HG02610 (cell line): ENCODE results near the gene TAS2R10.
"Not testable (repeated sequence)": the region's sequence is repeated elsewhere in the genome, so short reads cannot be mapped to it uniquely, and the experiment has no call there.

Experiments
- ATAC-seq: cut with Tn5 transposase; IDR thresholded peaks from one replicate; pipeline ENCODE4 v1.9.1; 2021; ENCODE audit warnings: mild to moderate bottlenecking, moderate library complexity; ENCODE audit not compliant: unreplicated experiment

The TAS2R10 gene

GRCh38 chr12:10826258-10826657 lies at the start of gene TAS2R10:
Gene TAS2R10 (minus strand): TSS chr12:10826358. CDS start chr12:10826269, 89 bp downstream.
- no peak for ATAC-seq

GRCh38 chr12:10873378-10873777 lies 47.2 kb upstream of the TAS2R10 start:
- no peak for ATAC-seq

- ATAC-seq, result no peak
These were observed 41.2 kb upstream of the TAS2R10 start for GRCh38 chr12:10867381-10867780.

- no peak for ATAC-seq
These were observed 37.5 kb upstream of the TAS2R10 start for GRCh38 chr12:10863512-10864218.

GRCh38 chr12:10861366-10861765 lies 35.2 kb upstream of the TAS2R10 start:
- no peak for ATAC-seq

- ATAC-seq, result no peak
These were observed 29.6 kb upstream of the TAS2R10 start for GRCh38 chr12:10855807-10856206.

GRCh38 chr12:10853776-10854175 lies 27.6 kb upstream of the TAS2R10 start:
- ATAC-seq, result no peak

GRCh38 chr12:10851243-10851858 lies 25.2 kb upstream of the TAS2R10 start:
- ATAC-seq, result no peak

- no peak for ATAC-seq
These were observed 23.3 kb upstream of the TAS2R10 start, which contains the start of gene PRR4 for GRCh38 chr12:10849425-10849878. Gene PRR4 (minus strand): TSS chr12:10849475. CDS start chr12:10849437, 38 bp downstream.

- ATAC-seq, result no peak
These were observed 21.6 kb upstream of the TAS2R10 start for GRCh38 chr12:10847744-10848143.

- ATAC-seq, result no peak
These were observed 16.7 kb upstream of the TAS2R10 start for GRCh38 chr12:10842862-10843261.

- ATAC-seq, result no peak
These were observed 12.3 kb upstream of the TAS2R10 start for GRCh38 chr12:10838461-10838860.

- ATAC-seq, result no peak
These were observed 3.8 kb upstream of the TAS2R10 start for GRCh38 chr12:10829994-10830393.

GRCh38 chr12:10824957-10825356 lies 1.2 kb downstream of the TAS2R10 start:
- no peak for ATAC-seq

- no peak for ATAC-seq
These were observed 14.1 kb downstream of the TAS2R10 start for GRCh38 chr12:10811883-10812536.

GRCh38 chr12:10810068-10810467 lies 16.1 kb downstream of the TAS2R10 start, which contains the start of gene TAS2R9:
Gene TAS2R9 (minus strand): TSS chr12:10810168. CDS start chr12:10810075, 93 bp downstream.
- ATAC-seq, result no peak

GRCh38 chr12:10807186-10807585 lies 19.0 kb downstream of the TAS2R10 start, which contains the start of gene TAS2R8:
Gene TAS2R8 (minus strand): TSS chr12:10807286. CDS start chr12:10806980, 306 bp downstream.
- ATAC-seq, result no peak

- ATAC-seq, result no peak
These were observed 23.6 kb downstream of the TAS2R10 start, which contains the start of gene TAS2R7 for GRCh38 chr12:10802587-10802986. Gene TAS2R7 (minus strand): TSS chr12:10802627. CDS start chr12:10802570, 57 bp downstream.

GRCh38 chr12:10801741-10802140 lies 24.4 kb downstream of the TAS2R10 start:
- no peak for ATAC-seq

GRCh38 chr12:10794222-10794621 lies 31.9 kb downstream of the TAS2R10 start:
- ATAC-seq, result no peak

GRCh38 chr12:10791769-10792168 lies 34.4 kb downstream of the TAS2R10 start:
- ATAC-seq, result not testable (repeated sequence)
